ENCODE measurements around the gene CLEC4D. TPM values are rescaled to one million over a fixed set of nuclear protein-coding genes. Genes with fewer than 3 reads are reported as not detected.
"Not testable (repeated sequence)": the region's sequence is repeated elsewhere in the genome, so short reads cannot be mapped to it uniquely, and the experiment has no call there.

Gene CLEC4D
- total and polyA plus RNA-seq, 4 donors = 0.61 to 39.2 (median 3.0) TPM

- Histone ChIP-seq H3K4me3 (no peak overlapping the region), H3K36me3 (ENCODE audit: control insufficient read depth in 4 of 4, insufficient read depth in 4 of 4, low read length in 4 of 4) (no peaks in the 10 kb centered on the region), H3K9ac (ENCODE audit: insufficient read depth in 1 of 2, low read length in 2 of 2) (no peak overlapping the region), H3K27me3 (ENCODE audit: control insufficient read depth in 3 of 3, insufficient read depth in 3 of 3, low read length in 2 of 3) (peaks cover 0 to 7% (median 0%) of the 10 kb centered on the region in 3 donors), H3K9me3 (ENCODE audit: control insufficient read depth in 4 of 4, insufficient read depth in 3 of 4, low read length in 3 of 4) (no peaks in the 10 kb centered on the region), H3K27ac (ENCODE audit: low read depth in 1 of 2, low read length in 1 of 2) (no peak overlapping the region), H3K4me1 (ENCODE audit: control insufficient read depth in 5 of 5, insufficient read depth in 5 of 5, low read length in 5 of 5) (no peaks in the 10 kb centered on the region)
- no peak for TF ChIP-seq CTCF (IDR thresholded peaks at IDR 0.05; ENCODE audit: control extremely low read depth, extremely low read depth)
- ATAC-seq (ENCODE audit: insufficient read depth, low FRiP score) = no peak
- no peak for DNase-seq
- 66 to 67% methylated on average over 4 of the region's 4 CpGs for WGBS, 2 donors
Measured at GRCh38 chr12:8519171-8519570, 5.9 kb downstream of the CLEC4D start.

GRCh38 chr12:8527250-8528130 is 14.2 kb downstream of the CLEC4D start:
- no peak overlapping the region for H3K27ac ChIP-seq (ENCODE audit: low read depth in 1 of 2, low read length in 1 of 2)
- no peak for ATAC-seq (ENCODE audit: insufficient read depth, low FRiP score)
- 77 to 86% methylated on average over 30 of the region's 30 CpGs for WGBS, 2 donors
- H3K9me3 ChIP-seq (ENCODE audit: control insufficient read depth in 4 of 4, insufficient read depth in 3 of 4, low read length in 3 of 4) = peaks cover 0 to 5% (median 0%) of the 10 kb centered on the region in 4 donors
- no peak overlapping the region for H3K4me3 ChIP-seq
- TF ChIP-seq CTCF (IDR thresholded peaks at IDR 0.05; ENCODE audit: control extremely low read depth, extremely low read depth) = no peak
- H3K27me3 ChIP-seq (ENCODE audit: control insufficient read depth in 3 of 3, insufficient read depth in 3 of 3, low read length in 2 of 3) = peaks cover 0 to 3% (median 0%) of the 10 kb centered on the region in 3 donors
- no peak for DNase-seq
- H3K4me1 ChIP-seq (ENCODE audit: control insufficient read depth in 5 of 5, insufficient read depth in 5 of 5, low read length in 5 of 5) = no peaks in the 10 kb centered on the region
- H3K9ac ChIP-seq (ENCODE audit: insufficient read depth in 1 of 2, low read length in 2 of 2) = no peak overlapping the region
- H3K36me3 ChIP-seq (ENCODE audit: control insufficient read depth in 4 of 4, insufficient read depth in 4 of 4, low read length in 4 of 4) = no peaks in the 10 kb centered on the region

- Histone ChIP-seq H3K9ac (ENCODE audit: insufficient read depth in 1 of 2, low read length in 2 of 2) (no peak overlapping the region), H3K4me3 (no peak overlapping the region), H3K27ac (ENCODE audit: low read depth in 1 of 2, low read length in 1 of 2) (no peak overlapping the region), H3K4me1 (ENCODE audit: control insufficient read depth in 5 of 5, insufficient read depth in 5 of 5, low read length in 5 of 5) (no peaks in the 10 kb centered on the region), H3K9me3 (ENCODE audit: control insufficient read depth in 4 of 4, insufficient read depth in 3 of 4, low read length in 3 of 4) (peaks cover 0 to 6% (median 0%) of the 10 kb centered on the region in 4 donors), H3K27me3 (ENCODE audit: control insufficient read depth in 3 of 3, insufficient read depth in 3 of 3, low read length in 2 of 3) (peaks cover 0 to 4% (median 3%) of the 10 kb centered on the region in 3 donors), H3K36me3 (ENCODE audit: control insufficient read depth in 4 of 4, insufficient read depth in 4 of 4, low read length in 4 of 4) (no peaks in the 10 kb centered on the region)
- WGBS, 2 donors = 72 to 75% methylated on average over 7 of the region's 7 CpGs
- no peak for TF ChIP-seq CTCF (IDR thresholded peaks at IDR 0.05; ENCODE audit: control extremely low read depth, extremely low read depth)
- ATAC-seq (ENCODE audit: insufficient read depth, low FRiP score) = no peak
- no peak for DNase-seq
Measured at GRCh38 chr12:8532045-8532444, 18.7 kb downstream of the CLEC4D start.

- not testable (repeated sequence) for H3K4me1 ChIP-seq (ENCODE audit: control insufficient read depth in 5 of 5, insufficient read depth in 5 of 5, low read length in 5 of 5); H3K4me3 ChIP-seq; H3K9ac ChIP-seq (ENCODE audit: insufficient read depth in 1 of 2, low read length in 2 of 2); H3K9me3 ChIP-seq (ENCODE audit: control insufficient read depth in 4 of 4, insufficient read depth in 3 of 4, low read length in 3 of 4); H3K27ac ChIP-seq (ENCODE audit: low read depth in 1 of 2, low read length in 1 of 2); H3K27me3 ChIP-seq (ENCODE audit: control insufficient read depth in 3 of 3, insufficient read depth in 3 of 3, low read length in 2 of 3); DNase-seq; H3K36me3 ChIP-seq (ENCODE audit: control insufficient read depth in 4 of 4, insufficient read depth in 4 of 4, low read length in 4 of 4); ATAC-seq (ENCODE audit: insufficient read depth, low FRiP score)
- WGBS, 2 donors = 95 to 96% methylated on average over 14 to 16 of the region's 16 CpGs
Measured at GRCh38 chr12:8537820-8538219, 24.5 kb downstream of the CLEC4D start.

- H3K4me1 ChIP-seq (ENCODE audit: control insufficient read depth in 5 of 5, insufficient read depth in 5 of 5, low read length in 5 of 5); H3K4me3 ChIP-seq; H3K27ac ChIP-seq (ENCODE audit: low read depth in 1 of 2, low read length in 1 of 2); H3K36me3 ChIP-seq (ENCODE audit: control insufficient read depth in 4 of 4, insufficient read depth in 4 of 4, low read length in 4 of 4); H3K9me3 ChIP-seq (ENCODE audit: control insufficient read depth in 4 of 4, insufficient read depth in 3 of 4, low read length in 3 of 4); H3K27me3 ChIP-seq (ENCODE audit: control insufficient read depth in 3 of 3, insufficient read depth in 3 of 3, low read length in 2 of 3); ATAC-seq (ENCODE audit: insufficient read depth, low FRiP score); H3K9ac ChIP-seq (ENCODE audit: insufficient read depth in 1 of 2, low read length in 2 of 2): not testable (repeated sequence)
- WGBS, 2 donors = 14 to 31% methylated on average over 4 of the region's 4 CpGs
- DNase-seq = peak in 1 of 3 donors; percentile 3
Measured at GRCh38 chr12:8540831-8541230, 27.5 kb downstream of the CLEC4D start, which contains the start of gene CLEC4E. Gene CLEC4E (minus strand): TSS chr12:8540905. CDS start chr12:8540797, 108 bp downstream.

All from lung (tissue), 12 donors.